HepG2 (cell line): ENCODE data around the gene LHPP. TPM values are rescaled to one million over a fixed set of nuclear protein-coding genes. Genes with fewer than 3 reads are reported as not detected.

ENCODE experiments used
- ETV5 ChIP-seq: IDR thresholded peaks from 2 replicates; pipeline ENCODE4 v1.6.1; 2018; ENCODE audit warnings: missing biosample characterization, missing genetic modification reagents, inconsistent platforms, borderline replicate concordance
- JUND ChIP-seq: sonication (generic); formaldehyde crosslinking; IDR thresholded peaks from 2 replicates; pipeline ENCODE4 v1.8.0; 2022; ENCODE audit warnings: mild to moderate bottlenecking, missing genetic modification reagents
- MEF2D ChIP-seq: sonication (generic); formaldehyde crosslinking; IDR thresholded peaks from 2 replicates; pipeline ENCODE4 v1.5.1; 2020; ENCODE audit warnings: mild to moderate bottlenecking, missing genetic modification reagents
- NAIF1 ChIP-seq: sonication (generic); formaldehyde crosslinking; IDR thresholded peaks from 2 replicates; pipeline ENCODE4 v1.5.0; 2020; ENCODE audit warnings: mild to moderate bottlenecking, missing genetic modification reagents, borderline replicate concordance
- PCBP1 ChIP-seq: fragments of 200-400 bp; formaldehyde crosslinking; IDR thresholded peaks from 2 replicates; pipeline ENCODE4 v1.6.1; 2017; ENCODE audit warnings: mild to moderate bottlenecking, low read depth, low read length, borderline replicate concordance
- POLR2A ChIP-seq, 2 experiments: IDR thresholded peaks; 2 replicates each; pipeline ENCODE4 v1.6.1; 2011; ENCODE audit warnings: low read depth in 2 of 2, low read length in 2 of 2, mild to moderate bottlenecking in 1 of 2, moderate library complexity in 1 of 2; ENCODE audit not compliant: insufficient read depth in 1 of 2
- POLR2AphosphoS5 ChIP-seq: IDR thresholded peaks from 2 replicates; pipeline ENCODE4 v1.6.1; 2012; ENCODE audit warnings: low read depth, low read length
- RELA ChIP-seq: sonication (generic); formaldehyde crosslinking; IDR thresholded peaks from 2 replicates; pipeline ENCODE4 v1.4.0; 2020; ENCODE audit warnings: missing genetic modification reagents
- SPEN ChIP-seq: sonication (generic); formaldehyde crosslinking; IDR thresholded peaks from 2 replicates; pipeline ENCODE4 v1.5.1; 2020; ENCODE audit warnings: low read depth, mild to moderate bottlenecking, missing genetic modification reagents
- TARDBP ChIP-seq: sonication (generic); formaldehyde crosslinking; IDR thresholded peaks from 2 replicates; pipeline ENCODE4 v1.8.0; 2022; ENCODE audit warnings: mild to moderate bottlenecking, missing genetic modification reagents
- THAP11 ChIP-seq: IDR thresholded peaks from 2 replicates; pipeline ENCODE4 v1.6.1; 2016; ENCODE audit warnings: missing biosample characterization, missing genetic modification reagents
- ZBTB1 ChIP-seq: sonication (generic); formaldehyde crosslinking; IDR thresholded peaks from 2 replicates; pipeline ENCODE4 v1.4.0; 2020; ENCODE audit warnings: missing genetic modification reagents, borderline replicate concordance
- ZNF10 ChIP-seq: sonication (generic); formaldehyde crosslinking; IDR thresholded peaks from 2 replicates; pipeline ENCODE4 v1.4.0; 2020; ENCODE audit warnings: mild to moderate bottlenecking, low read depth, missing genetic modification reagents, borderline replicate concordance
- ZNF124 ChIP-seq: sonication (generic); formaldehyde crosslinking; IDR thresholded peaks from 2 replicates; pipeline ENCODE4 v1.4.0; 2020; ENCODE audit warnings: missing genetic modification reagents
- ZNF207 ChIP-seq: fragments of 450-650 bp; IDR thresholded peaks from 2 replicates; pipeline ENCODE4 v1.6.1; 2016; ENCODE audit warnings: antibody characterized with exemption, borderline replicate concordance
- ZNF264 ChIP-seq: sonication (generic); formaldehyde crosslinking; IDR thresholded peaks from 2 replicates; pipeline ENCODE4 v1.4.0; 2020; ENCODE audit warnings: missing genetic modification reagents
- ZNF354B ChIP-seq: sonication (generic); formaldehyde crosslinking; IDR thresholded peaks from 2 replicates; pipeline ENCODE4 v1.8.0; 2022; ENCODE audit warnings: mild to moderate bottlenecking, missing genetic modification reagents
- ZNF629 ChIP-seq: sonication (generic); formaldehyde crosslinking; conservative IDR thresholded peaks from 2 replicates; pipeline ENCODE4 v1.5.0; 2020; ENCODE audit warnings: missing genetic modification reagents
- ZNF788 ChIP-seq: sonication (generic); formaldehyde crosslinking; IDR thresholded peaks from 2 replicates; pipeline ENCODE4 v1.5.0; 2020; ENCODE audit warnings: mild to moderate bottlenecking, missing genetic modification reagents, borderline replicate concordance
- ZNF83 ChIP-seq: sonication (generic); formaldehyde crosslinking; IDR thresholded peaks from 2 replicates; pipeline ENCODE4 v1.4.0; 2020; ENCODE audit warnings: missing genetic modification reagents, mild to moderate bottlenecking, borderline replicate concordance
- polyA plus RNA-seq, 8 experiments: library from polyadenylated mRNA; depleted of rRNA in 3 of 8; stranded (reverse) in 7 of 8; unstranded in 1 of 8; fragments of >200 nt; fragmentation: Illumina TruSeq in 4 of 8; extraction: Trizol in 4 of 8; gene quantifications; 2 replicates each; pipeline versions ENCODE4 v1.2.1 to v1.2.3, GENCODE V29; 2011 to 2016; ENCODE audit warnings: low read depth in 4 of 8, missing spikeins in 1 of 8, mixed read lengths in 1 of 8; ENCODE audit not compliant: insufficient read depth in 1 of 8
- total RNA-seq, 5 experiments: library from RNA; depleted of rRNA; stranded (reverse); fragments of >200 nt; fragmentation: Illumina TruSeq; extraction: Trizol; gene quantifications; 2 replicates each; pipeline ENCODE4 v1.2.3, GENCODE V29; 2016; ENCODE audit warnings: low read depth in 1 of 5
- TF ChIP-seq, protein P1 (sequence below): sonication (generic); formaldehyde crosslinking; IDR thresholded peaks from 2 replicates; pipeline ENCODE4 v1.4.0; 2020; ENCODE audit warnings: missing genetic modification reagents
- TF ChIP-seq, protein P2 (sequence below): sonication (generic); formaldehyde crosslinking; IDR thresholded peaks from 2 replicates; pipeline ENCODE4 v1.8.0; 2022; ENCODE audit warnings: mild to moderate bottlenecking, missing genetic modification reagents
- TF ChIP-seq, protein P3 (sequence below): sonication (generic); formaldehyde crosslinking; IDR thresholded peaks from 2 replicates; pipeline ENCODE4 v1.8.0; 2022; ENCODE audit warnings: mild to moderate bottlenecking, missing genetic modification reagents, borderline replicate concordance
- TF ChIP-seq, protein P4 (sequence below): sonication (generic); formaldehyde crosslinking; IDR thresholded peaks from 2 replicates; pipeline ENCODE4 v1.4.0; 2020; ENCODE audit warnings: mild to moderate bottlenecking, missing genetic modification reagents
- TF ChIP-seq, protein P5 (sequence below): sonication (generic); formaldehyde crosslinking; IDR thresholded peaks from 2 replicates; pipeline ENCODE4 v1.5.1; 2020; ENCODE audit warnings: missing genetic modification reagents, mild to moderate bottlenecking, borderline replicate concordance

LHPP gene
- total and polyA plus RNA-seq, 2 of the 13 experiments (the other 11 are each of a cell fraction or from before 2014, with no cell fraction given) = 5.2 to 13.1 TPM

DNA sequence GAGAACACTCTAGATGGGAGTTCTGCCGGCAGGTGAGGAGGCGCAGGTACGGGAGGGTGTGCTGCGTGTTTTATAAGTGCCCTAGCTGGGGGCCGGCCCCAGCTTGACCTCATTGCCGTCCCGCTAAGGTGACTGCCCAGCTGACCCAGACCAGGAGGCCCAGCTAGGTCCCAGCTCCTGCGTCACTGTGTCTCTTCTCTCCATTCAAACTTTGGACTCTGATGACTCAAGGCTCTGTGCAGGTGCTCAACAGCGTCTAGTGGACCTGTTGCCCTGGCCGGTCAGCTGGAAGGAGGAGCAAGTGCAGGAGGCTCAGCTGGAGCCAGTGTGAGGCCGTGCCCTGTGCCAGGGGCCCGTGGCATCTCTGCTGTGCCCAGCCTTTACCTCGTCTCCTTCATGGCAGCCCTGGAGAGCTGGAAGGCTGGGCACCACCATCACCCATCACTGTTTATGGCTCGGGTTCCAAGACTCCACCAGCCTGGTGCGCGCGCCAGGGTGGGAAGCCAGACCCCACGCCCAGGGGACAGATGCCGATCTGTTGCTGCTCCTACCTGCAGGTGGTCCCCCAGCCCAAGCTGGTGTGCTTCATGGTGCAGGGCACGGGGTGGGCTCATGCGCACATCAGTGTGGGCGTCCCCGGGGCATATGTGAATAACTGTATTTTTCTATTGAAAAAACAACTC lies 14.6 kb downstream of the LHPP start (continued):
- TF ChIP-seq ZBTB1 (CRISPR knock-in tag) = no peak
- peak; percentile 67 for TF ChIP-seq THAP11 (CRISPR knock-in tag)
- TF ChIP-seq, protein P1, sequence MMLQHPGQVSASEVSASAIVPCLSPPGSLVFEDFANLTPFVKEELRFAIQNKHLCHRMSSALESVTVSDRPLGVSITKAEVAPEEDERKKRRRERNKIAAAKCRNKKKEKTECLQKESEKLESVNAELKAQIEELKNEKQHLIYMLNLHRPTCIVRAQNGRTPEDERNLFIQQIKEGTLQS (CRISPR knock-in tag) = peak; percentile 88
- peak; percentile 56; the same call in 1 of the 2 replicates for TF ChIP-seq ZNF788 (CRISPR knock-in tag)
- peak; percentile 48; the same call in 1 of the 2 replicates for TF ChIP-seq TARDBP
- no peak for TF ChIP-seq RELA
- no peak for TF ChIP-seq ZNF264 (CRISPR knock-in tag)
- TF ChIP-seq ZNF629 = no peak
- TF ChIP-seq, protein P2, sequence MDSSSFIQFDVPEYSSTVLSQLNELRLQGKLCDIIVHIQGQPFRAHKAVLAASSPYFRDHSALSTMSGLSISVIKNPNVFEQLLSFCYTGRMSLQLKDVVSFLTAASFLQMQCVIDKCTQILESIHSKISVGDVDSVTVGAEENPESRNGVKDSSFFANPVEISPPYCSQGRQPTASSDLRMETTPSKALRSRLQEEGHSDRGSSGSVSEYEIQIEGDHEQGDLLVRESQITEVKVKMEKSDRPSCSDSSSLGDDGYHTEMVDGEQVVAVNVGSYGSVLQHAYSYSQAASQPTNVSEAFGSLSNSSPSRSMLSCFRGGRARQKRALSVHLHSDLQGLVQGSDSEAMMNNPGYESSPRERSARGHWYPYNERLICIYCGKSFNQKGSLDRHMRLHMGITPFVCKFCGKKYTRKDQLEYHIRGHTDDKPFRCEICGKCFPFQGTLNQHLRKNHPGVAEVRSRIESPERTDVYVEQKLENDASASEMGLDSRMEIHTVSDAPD = no peak
- TF ChIP-seq, protein P3, sequence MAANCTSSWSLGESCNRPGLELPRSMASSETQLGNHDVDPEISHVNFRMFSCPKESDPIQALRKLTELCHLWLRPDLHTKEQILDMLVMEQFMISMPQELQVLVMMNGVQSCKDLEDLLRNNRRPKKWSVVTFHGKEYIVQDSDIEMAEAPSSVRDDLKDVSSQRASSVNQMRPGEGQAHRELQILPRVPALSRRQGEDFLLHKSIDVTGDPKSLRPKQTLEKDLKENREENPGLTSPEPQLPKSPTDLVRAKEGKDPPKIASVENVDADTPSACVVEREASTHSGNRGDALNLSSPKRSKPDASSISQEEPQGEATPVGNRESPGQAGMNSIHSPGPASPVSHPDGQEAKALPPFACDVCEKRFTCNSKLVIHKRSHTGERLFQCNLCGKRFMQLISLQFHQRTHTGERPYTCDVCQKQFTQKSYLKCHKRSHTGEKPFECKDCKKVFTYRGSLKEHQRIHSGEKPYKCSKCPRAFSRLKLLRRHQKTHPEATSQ (CRISPR knock-in tag) = no peak
- 0 out of 2 replicates have a peak, but pooled peaks have one; percentile 23 for TF ChIP-seq SPEN (CRISPR knock-in tag)
- TF ChIP-seq, protein P4, sequence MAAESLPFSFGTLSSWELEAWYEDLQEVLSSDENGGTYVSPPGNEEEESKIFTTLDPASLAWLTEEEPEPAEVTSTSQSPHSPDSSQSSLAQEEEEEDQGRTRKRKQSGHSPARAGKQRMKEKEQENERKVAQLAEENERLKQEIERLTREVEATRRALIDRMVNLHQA (CRISPR knock-in tag) = no peak
- TF ChIP-seq ZNF83 (CRISPR knock-in tag) = no peak
- TF ChIP-seq MEF2D (CRISPR knock-in tag) = 0 out of 2 replicates have a peak, but pooled peaks have one; percentile 24
- TF ChIP-seq ZNF207 = no peak
- TF ChIP-seq, protein P5, sequence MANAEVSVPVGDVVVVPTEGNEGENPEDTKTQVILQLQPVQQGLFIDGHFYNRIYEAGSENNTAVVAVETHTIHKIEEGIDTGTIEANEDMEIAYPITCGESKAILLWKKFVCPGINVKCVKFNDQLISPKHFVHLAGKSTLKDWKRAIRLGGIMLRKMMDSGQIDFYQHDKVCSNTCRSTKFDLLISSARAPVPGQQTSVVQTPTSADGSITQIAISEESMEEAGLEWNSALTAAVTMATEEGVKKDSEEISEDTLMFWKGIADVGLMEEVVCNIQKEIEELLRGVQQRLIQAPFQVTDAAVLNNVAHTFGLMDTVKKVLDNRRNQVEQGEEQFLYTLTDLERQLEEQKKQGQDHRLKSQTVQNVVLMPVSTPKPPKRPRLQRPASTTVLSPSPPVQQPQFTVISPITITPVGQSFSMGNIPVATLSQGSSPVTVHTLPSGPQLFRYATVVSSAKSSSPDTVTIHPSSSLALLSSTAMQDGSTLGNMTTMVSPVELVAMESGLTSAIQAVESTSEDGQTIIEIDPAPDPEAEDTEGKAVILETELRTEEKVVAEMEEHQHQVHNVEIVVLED = no peak
- no peak for TF ChIP-seq PCBP1
- TF ChIP-seq ZNF124 (CRISPR knock-in tag) = 0 out of 2 replicates have a peak, but pooled peaks have one; percentile 58
- TF ChIP-seq POLR2AphosphoS5 = no peak
- no peak for TF ChIP-seq ZNF10
- no peak for TF ChIP-seq NAIF1
- no peak; the same call in 1 of the 2 replicates for TF ChIP-seq ETV5
- TF ChIP-seq JUND = 0 out of 2 replicates have a peak, but pooled peaks have one; percentile 10
- TF ChIP-seq POLR2A (IDR thresholded peaks at IDR 0.05; ENCODE audit: insufficient read depth in 1 of 2, low read depth in 2 of 2, low read length in 2 of 2) = peak in 1 of 2 experiments; percentile 54; a peak in 1 of 4 replicates
- no peak for TF ChIP-seq ZNF354B (CRISPR knock-in tag)
